ENCODE data around the gene DUSP12.

The DUSP12 gene

GRCh38 chr1:161730050-161730564, 19.5 kb upstream of the DUSP12 start:
- Histone ChIP-seq H2AFZ (ENCODE audit: low read depth) (no peak overlapping the region), H3K79me2 (ENCODE audit: insufficient read depth, low read depth) (no peaks in the 10 kb centered on the region), H3K27ac (no peak overlapping the region), H3K36me3 (ENCODE audit: insufficient read depth) (no peaks in the 10 kb centered on the region), H3K4me3 (IDR thresholded peaks at IDR 0.05; ENCODE audit: insufficient read depth, low read depth, low read length) (no peak overlapping the region), H3K9ac (no peak overlapping the region), H4K20me1 (ENCODE audit: insufficient read depth) (no peaks in the 10 kb centered on the region), H3K4me2 (no peak overlapping the region), H3K4me1 (ENCODE audit: low read depth, poor library complexity, severe bottlenecking) (peaks cover 33% of the 10 kb centered on the region), H3K27me3 (ENCODE audit: insufficient read depth, low read depth) (no peaks in the 10 kb centered on the region)
- TF ChIP-seq, protein P1, sequence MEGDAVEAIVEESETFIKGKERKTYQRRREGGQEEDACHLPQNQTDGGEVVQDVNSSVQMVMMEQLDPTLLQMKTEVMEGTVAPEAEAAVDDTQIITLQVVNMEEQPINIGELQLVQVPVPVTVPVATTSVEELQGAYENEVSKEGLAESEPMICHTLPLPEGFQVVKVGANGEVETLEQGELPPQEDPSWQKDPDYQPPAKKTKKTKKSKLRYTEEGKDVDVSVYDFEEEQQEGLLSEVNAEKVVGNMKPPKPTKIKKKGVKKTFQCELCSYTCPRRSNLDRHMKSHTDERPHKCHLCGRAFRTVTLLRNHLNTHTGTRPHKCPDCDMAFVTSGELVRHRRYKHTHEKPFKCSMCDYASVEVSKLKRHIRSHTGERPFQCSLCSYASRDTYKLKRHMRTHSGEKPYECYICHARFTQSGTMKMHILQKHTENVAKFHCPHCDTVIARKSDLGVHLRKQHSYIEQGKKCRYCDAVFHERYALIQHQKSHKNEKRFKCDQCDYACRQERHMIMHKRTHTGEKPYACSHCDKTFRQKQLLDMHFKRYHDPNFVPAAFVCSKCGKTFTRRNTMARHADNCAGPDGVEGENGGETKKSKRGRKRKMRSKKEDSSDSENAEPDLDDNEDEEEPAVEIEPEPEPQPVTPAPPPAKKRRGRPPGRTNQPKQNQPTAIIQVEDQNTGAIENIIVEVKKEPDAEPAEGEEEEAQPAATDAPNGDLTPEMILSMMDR (conservative IDR thresholded peaks at IDR 0.05; ENCODE audit: low read depth, low read length) = no peak

DNA sequence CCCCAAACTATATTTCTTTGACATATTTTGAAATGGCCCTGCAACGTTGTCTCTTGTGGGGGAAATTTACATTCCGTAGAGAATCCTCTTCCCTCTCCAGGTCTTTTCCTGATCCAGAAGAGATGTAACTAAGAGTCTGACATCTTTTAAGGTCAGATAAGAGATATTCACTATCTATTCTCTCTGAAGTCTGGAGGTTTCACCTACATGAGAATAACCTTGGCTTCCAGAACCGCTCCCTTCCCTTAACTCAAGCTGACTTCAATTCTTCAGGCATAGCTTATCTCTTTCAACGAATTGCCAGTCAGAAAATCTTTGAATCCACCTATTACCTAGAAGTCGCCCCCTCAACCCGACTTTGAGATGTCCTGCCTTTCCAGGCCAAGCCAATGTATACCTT, 18.3 kb upstream of the DUSP12 start:
- no peak overlapping the region for H3K4me2 ChIP-seq
- no peak overlapping the region for H2AFZ ChIP-seq (ENCODE audit: low read depth)

GRCh38 chr1:161731981-161732718, 17.4 kb upstream of the DUSP12 start:
- H3K27me3 ChIP-seq (ENCODE audit: insufficient read depth, low read depth) = no peaks in the 10 kb centered on the region
- H3K27ac ChIP-seq = no peak overlapping the region
- H2AFZ ChIP-seq (ENCODE audit: low read depth) = no peak overlapping the region
- H4K20me1 ChIP-seq (ENCODE audit: insufficient read depth) = no peaks in the 10 kb centered on the region
- no peak overlapping the region for H3K9ac ChIP-seq
- H3K36me3 ChIP-seq (ENCODE audit: insufficient read depth) = no peaks in the 10 kb centered on the region
- no peaks in the 10 kb centered on the region for H3K79me2 ChIP-seq (ENCODE audit: insufficient read depth, low read depth)
- TF ChIP-seq, protein P1 (conservative IDR thresholded peaks at IDR 0.05; ENCODE audit: low read depth, low read length) = no peak
- H3K4me2 ChIP-seq = no peak overlapping the region
- peaks cover 28% of the 10 kb centered on the region for H3K4me1 ChIP-seq (ENCODE audit: low read depth, poor library complexity, severe bottlenecking)
- no peak overlapping the region for H3K4me3 ChIP-seq (IDR thresholded peaks at IDR 0.05; ENCODE audit: insufficient read depth, low read depth, low read length)

More for the DNA sequence above, 18.3 kb upstream of the DUSP12 start:
- Histone ChIP-seq H3K9ac (no peak overlapping the region), H3K4me1 (ENCODE audit: low read depth, poor library complexity, severe bottlenecking) (peaks cover 28% of the 10 kb centered on the region), H4K20me1 (ENCODE audit: insufficient read depth) (no peaks in the 10 kb centered on the region), H3K27ac (no peak overlapping the region), H3K79me2 (ENCODE audit: insufficient read depth, low read depth) (no peaks in the 10 kb centered on the region), H3K36me3 (ENCODE audit: insufficient read depth) (no peaks in the 10 kb centered on the region), H3K27me3 (ENCODE audit: insufficient read depth, low read depth) (no peaks in the 10 kb centered on the region), H3K4me3 (IDR thresholded peaks at IDR 0.05; ENCODE audit: insufficient read depth, low read depth, low read length) (no peak overlapping the region)
- TF ChIP-seq, protein P1 (conservative IDR thresholded peaks at IDR 0.05; ENCODE audit: low read depth, low read length) = no peak

- Histone ChIP-seq H3K4me2 (no peak overlapping the region), H3K9ac (no peak overlapping the region), H2AFZ (ENCODE audit: low read depth) (no peak overlapping the region), H3K4me1 (ENCODE audit: low read depth, poor library complexity, severe bottlenecking) (peaks cover 19% of the 10 kb centered on the region), H3K27me3 (ENCODE audit: insufficient read depth, low read depth) (no peaks in the 10 kb centered on the region), H3K4me3 (IDR thresholded peaks at IDR 0.05; ENCODE audit: insufficient read depth, low read depth, low read length) (no peak overlapping the region), H3K36me3 (ENCODE audit: insufficient read depth) (no peaks in the 10 kb centered on the region), H3K79me2 (ENCODE audit: insufficient read depth, low read depth) (no peaks in the 10 kb centered on the region), H4K20me1 (ENCODE audit: insufficient read depth) (no peaks in the 10 kb centered on the region), H3K27ac (no peak overlapping the region)
- TF ChIP-seq, protein P1 (conservative IDR thresholded peaks at IDR 0.05; ENCODE audit: low read depth, low read length) = no peak
These were observed 16.1 kb upstream of the DUSP12 start for GRCh38 chr1:161733526-161733925.

Data from KMS-11 (cell line).